Smooth muscle cell (in vitro differentiated cells): ENCODE data around the gene RNASE8. TPM values are rescaled to one million over a fixed set of nuclear protein-coding genes. Genes with fewer than 3 reads are reported as not detected.

ENCODE experiments used
- DNase-seq: peaks from one replicate; lab custom pipeline; 2025; ENCODE audit not compliant: unreplicated experiment; lab: John Stamatoyannopoulos, UW
- H2AFZ ChIP-seq: fragments of 200-600 bp; sonication (generic); 2 replicates; pipeline ENCODE4 v1.6.0; 2016; ENCODE audit warnings: antibody characterized with exemption, low read depth, mild to moderate bottlenecking
- H3F3A ChIP-seq: fragments of 200-600 bp; sonication (generic); 2 replicates; pipeline ENCODE4 v1.6.0; 2017; ENCODE audit warnings: antibody characterized with exemption, low read depth
- H3K27ac ChIP-seq: fragments of 200-600 bp; sonication (generic); 2 replicates; pipeline ENCODE4 v1.5.1; 2016; ENCODE audit warnings: low read depth, mild to moderate bottlenecking
- H3K27me3 ChIP-seq: fragments of 200-600 bp; sonication (generic); 2 replicates; pipeline ENCODE4 v1.6.1; 2016; ENCODE audit warnings: low read depth, mild to moderate bottlenecking
- H3K36me3 ChIP-seq: fragments of 200-600 bp; sonication (generic); 2 replicates; pipeline ENCODE4 v1.5.1; 2016; ENCODE audit warnings: low read depth
- H3K4me1 ChIP-seq: fragments of 200-600 bp; sonication (generic); 2 replicates; pipeline ENCODE4 v1.5.1; 2016; ENCODE audit warnings: low read depth
- H3K4me2 ChIP-seq: fragments of 200-600 bp; sonication (generic); 2 replicates; pipeline ENCODE4 v1.6.0; 2016; ENCODE audit warnings: mild to moderate bottlenecking
- H3K4me3 ChIP-seq: fragments of 200-600 bp; sonication (generic); 2 replicates; pipeline ENCODE4 v1.5.1; 2016; ENCODE audit warnings: mild to moderate bottlenecking
- H3K79me2 ChIP-seq: fragments of 200-600 bp; sonication (generic); 2 replicates; pipeline ENCODE4 v1.6.0; 2016; ENCODE audit warnings: low read depth, mild to moderate bottlenecking
- H3K9ac ChIP-seq: fragments of 200-600 bp; sonication (generic); 2 replicates; pipeline ENCODE4 v1.6.0; 2016; ENCODE audit warnings: low read depth
- H3K9me3 ChIP-seq: fragments of 200-600 bp; sonication (generic); replicated peaks from 2 replicates; pipeline ENCODE4 v1.5.1; 2016; ENCODE audit warnings: low read depth
- H4K20me1 ChIP-seq: fragments of 200-600 bp; sonication (generic); 2 replicates; pipeline ENCODE4 v1.6.0; 2016; ENCODE audit warnings: low read depth
- WGBS: methylation state at CpG from one replicate; pipeline ENCODE4 v1.1.7; 2016; ENCODE audit warnings: low lambda C conversion rate; 5-methylcytosine and 5-hydroxymethylcytosine counted together
- polyA plus RNA-seq: library from polyadenylated mRNA; unstranded; fragments of >200 nt; fragmentation: Nextera tagmentation; extraction: Ambion mirVana; gene quantifications from 2 replicates; pipeline ENCODE4 v1.2.1, GENCODE V29; 2016
- total RNA-seq: library from RNA; depleted of rRNA; stranded (reverse); fragments of >200 nt; gene quantifications from 2 replicates; pipeline ENCODE4 v1.2.3, GENCODE V29; 2014
- TF ChIP-seq, protein P1 (sequence below): fragments of 200-600 bp; sonication (generic); IDR thresholded peaks from 2 replicates; pipeline ENCODE4 v1.5.1; 2017; ENCODE audit warnings: borderline replicate concordance, mild to moderate bottlenecking, antibody characterized with exemption; ENCODE audit not compliant: insufficient read depth, poor library complexity, severe bottlenecking

RNASE8 gene
- total and polyA plus RNA-seq, 2 experiments from 2014 or later, result not detected

- peaks cover 7% of the 10 kb centered on the region for H3F3A ChIP-seq
- H3K9me3 ChIP-seq, result no peaks in the 10 kb centered on the region
- no peaks in the 10 kb centered on the region for H3K36me3 ChIP-seq
- no peak overlapping the region for H3K27ac ChIP-seq
- no peaks in the 10 kb centered on the region for H3K4me1 ChIP-seq
- H3K4me2 ChIP-seq, result no peak overlapping the region
- no peaks in the 10 kb centered on the region for H3K79me2 ChIP-seq
- TF ChIP-seq, protein P1, sequence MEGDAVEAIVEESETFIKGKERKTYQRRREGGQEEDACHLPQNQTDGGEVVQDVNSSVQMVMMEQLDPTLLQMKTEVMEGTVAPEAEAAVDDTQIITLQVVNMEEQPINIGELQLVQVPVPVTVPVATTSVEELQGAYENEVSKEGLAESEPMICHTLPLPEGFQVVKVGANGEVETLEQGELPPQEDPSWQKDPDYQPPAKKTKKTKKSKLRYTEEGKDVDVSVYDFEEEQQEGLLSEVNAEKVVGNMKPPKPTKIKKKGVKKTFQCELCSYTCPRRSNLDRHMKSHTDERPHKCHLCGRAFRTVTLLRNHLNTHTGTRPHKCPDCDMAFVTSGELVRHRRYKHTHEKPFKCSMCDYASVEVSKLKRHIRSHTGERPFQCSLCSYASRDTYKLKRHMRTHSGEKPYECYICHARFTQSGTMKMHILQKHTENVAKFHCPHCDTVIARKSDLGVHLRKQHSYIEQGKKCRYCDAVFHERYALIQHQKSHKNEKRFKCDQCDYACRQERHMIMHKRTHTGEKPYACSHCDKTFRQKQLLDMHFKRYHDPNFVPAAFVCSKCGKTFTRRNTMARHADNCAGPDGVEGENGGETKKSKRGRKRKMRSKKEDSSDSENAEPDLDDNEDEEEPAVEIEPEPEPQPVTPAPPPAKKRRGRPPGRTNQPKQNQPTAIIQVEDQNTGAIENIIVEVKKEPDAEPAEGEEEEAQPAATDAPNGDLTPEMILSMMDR, result no peak
- no peaks in the 10 kb centered on the region for H4K20me1 ChIP-seq
- H3K9ac ChIP-seq, result no peak overlapping the region
- no peak overlapping the region for H3K4me3 ChIP-seq
- no peak overlapping the region for H2AFZ ChIP-seq
- no peak for DNase-seq
- no peaks in the 10 kb centered on the region for H3K27me3 ChIP-seq
- WGBS, result 87% methylated on average over 3 of the region's 3 CpGs
Observed at GRCh38 chr14:21050597-21050996, 7.0 kb upstream of the RNASE8 start.

- peaks cover 9% of the 10 kb centered on the region for H3F3A ChIP-seq
- 94% methylated on average over 20 of the region's 20 CpGs for WGBS
- H3K9me3 ChIP-seq, result no peaks in the 10 kb centered on the region
- no peaks in the 10 kb centered on the region for H3K79me2 ChIP-seq
- TF ChIP-seq, protein P1, result no peak
- no peaks in the 10 kb centered on the region for H4K20me1 ChIP-seq
- no peak overlapping the region for H3K4me2 ChIP-seq
- H2AFZ ChIP-seq, result no peak overlapping the region
- no peaks in the 10 kb centered on the region for H3K36me3 ChIP-seq
- H3K9ac ChIP-seq, result no peak overlapping the region
- H3K4me1 ChIP-seq, result no peaks in the 10 kb centered on the region
- no peak overlapping the region for H3K27ac ChIP-seq
- no peak overlapping the region for H3K4me3 ChIP-seq
- DNase-seq, result no peak
- no peaks in the 10 kb centered on the region for H3K27me3 ChIP-seq
Observed at GRCh38 chr14:21053184-21054122, 4.2 kb upstream of the RNASE8 start.

- Histone ChIP-seq H3K4me2 (no peak overlapping the region), H3K4me3 (no peak overlapping the region), H3K9me3 (no peaks in the 10 kb centered on the region), H3K36me3 (no peaks in the 10 kb centered on the region), H3K9ac (no peak overlapping the region), H3F3A (peaks cover 10% of the 10 kb centered on the region), H3K4me1 (no peaks in the 10 kb centered on the region), H3K79me2 (no peaks in the 10 kb centered on the region), H3K27me3 (no peaks in the 10 kb centered on the region), H3K27ac (no peak overlapping the region), H4K20me1 (no peaks in the 10 kb centered on the region), H2AFZ (no peak overlapping the region)
- 85% methylated on average over 3 of the region's 3 CpGs for WGBS
- TF ChIP-seq, protein P1, result no peak
- DNase-seq, result no peak
Observed at GRCh38 chr14:21054123-21054767, 3.4 kb upstream of the RNASE8 start.
